Measurements from ENCODE around the gene VGLL4.
A peak's percentile ranks its signal among the peaks of the same experiment; 100 is the strongest.
"Not testable (repeated sequence)": the region's sequence is repeated elsewhere in the genome, so short reads cannot be mapped to it uniquely, and the experiment has no call there.

VGLL4 gene

GRCh38 chr3:11643605-11644087, at the start of gene VGLL4:
Gene VGLL4, minus strand, starts transcription at chr3:11643915. Its CDS starts 397 bp downstream, at chr3:11643518.
- DNase-seq (ENCODE audit: low read depth in 1 of 2, low spot score in 1 of 2): peak; percentile 28 to 40

- no peak for DNase-seq (ENCODE audit: low read depth in 1 of 2, low spot score in 1 of 2)
Observed at GRCh38 chr3:11692532-11692813, 48.8 kb upstream of the VGLL4 start.

- DNase-seq (ENCODE audit: low read depth in 1 of 2, low spot score in 1 of 2): no peak
Observed at GRCh38 chr3:11691767-11692531, 48.2 kb upstream of the VGLL4 start.

- DNase-seq (ENCODE audit: low read depth in 1 of 2, low spot score in 1 of 2): no peak
Observed at GRCh38 chr3:11690863-11691766, 47.4 kb upstream of the VGLL4 start.

- no peak for DNase-seq (ENCODE audit: low read depth in 1 of 2, low spot score in 1 of 2)
Observed at GRCh38 chr3:11689749-11690148, 46.0 kb upstream of the VGLL4 start.

- DNase-seq (ENCODE audit: low read depth in 1 of 2, low spot score in 1 of 2): not testable (repeated sequence)
Observed at GRCh38 chr3:11684980-11685379, 41.3 kb upstream of the VGLL4 start.

- DNase-seq (ENCODE audit: low read depth in 1 of 2, low spot score in 1 of 2): no peak
Observed at GRCh38 chr3:11680509-11680908, 36.8 kb upstream of the VGLL4 start.

- DNase-seq (ENCODE audit: low read depth in 1 of 2, low spot score in 1 of 2): no peak
Observed at GRCh38 chr3:11679964-11680363, 36.2 kb upstream of the VGLL4 start.

- DNase-seq (ENCODE audit: low read depth in 1 of 2, low spot score in 1 of 2): no peak
Observed at GRCh38 chr3:11672363-11672762, 28.6 kb upstream of the VGLL4 start.

GRCh38 chr3:11671648-11672100, 28.0 kb upstream of the VGLL4 start:
- DNase-seq (ENCODE audit: low read depth in 1 of 2, low spot score in 1 of 2): no peak

- no peak for DNase-seq (ENCODE audit: low read depth in 1 of 2, low spot score in 1 of 2)
Observed at GRCh38 chr3:11668243-11669235, 24.8 kb upstream of the VGLL4 start.

GRCh38 chr3:11665331-11665730, 21.6 kb upstream of the VGLL4 start:
- DNase-seq (ENCODE audit: low read depth in 1 of 2, low spot score in 1 of 2): no peak

- no peak for DNase-seq (ENCODE audit: low read depth in 1 of 2, low spot score in 1 of 2)
Observed at GRCh38 chr3:11662392-11662990, 18.8 kb upstream of the VGLL4 start.

- no peak for DNase-seq (ENCODE audit: low read depth in 1 of 2, low spot score in 1 of 2)
Observed at GRCh38 chr3:11661827-11662226, 18.1 kb upstream of the VGLL4 start.

GRCh38 chr3:11661052-11661656, 17.4 kb upstream of the VGLL4 start:
- DNase-seq (ENCODE audit: low read depth in 1 of 2, low spot score in 1 of 2): no peak

GRCh38 chr3:11660242-11660641, 16.5 kb upstream of the VGLL4 start:
- DNase-seq (ENCODE audit: low read depth in 1 of 2, low spot score in 1 of 2): no peak

- no peak for DNase-seq (ENCODE audit: low read depth in 1 of 2, low spot score in 1 of 2)
Observed at GRCh38 chr3:11658180-11658579, 14.5 kb upstream of the VGLL4 start.

GRCh38 chr3:11655196-11655928, 11.6 kb upstream of the VGLL4 start:
- no peak for DNase-seq (ENCODE audit: low read depth in 1 of 2, low spot score in 1 of 2)

GRCh38 chr3:11654166-11654565, 10.5 kb upstream of the VGLL4 start:
- DNase-seq (ENCODE audit: low read depth in 1 of 2, low spot score in 1 of 2): no peak

Measured in activated T-helper 1 cell treated with anti-CD3 and anti-CD28 coated beads, Interleukin-2, amount 50 U/mL, for 16 hours (primary cell).